ENCODE data around the gene ZNF14. TPM values are rescaled to one million over a fixed set of nuclear protein-coding genes. Genes with fewer than 3 reads are reported as not detected.

Gene ZNF14
- total and polyA plus RNA-seq, 10 of the 15 experiments (the other 5 are each of a cell fraction or from before 2014, with no cell fraction given), result 2.5 to 7.2 (median 4.6) TPM

DNA sequence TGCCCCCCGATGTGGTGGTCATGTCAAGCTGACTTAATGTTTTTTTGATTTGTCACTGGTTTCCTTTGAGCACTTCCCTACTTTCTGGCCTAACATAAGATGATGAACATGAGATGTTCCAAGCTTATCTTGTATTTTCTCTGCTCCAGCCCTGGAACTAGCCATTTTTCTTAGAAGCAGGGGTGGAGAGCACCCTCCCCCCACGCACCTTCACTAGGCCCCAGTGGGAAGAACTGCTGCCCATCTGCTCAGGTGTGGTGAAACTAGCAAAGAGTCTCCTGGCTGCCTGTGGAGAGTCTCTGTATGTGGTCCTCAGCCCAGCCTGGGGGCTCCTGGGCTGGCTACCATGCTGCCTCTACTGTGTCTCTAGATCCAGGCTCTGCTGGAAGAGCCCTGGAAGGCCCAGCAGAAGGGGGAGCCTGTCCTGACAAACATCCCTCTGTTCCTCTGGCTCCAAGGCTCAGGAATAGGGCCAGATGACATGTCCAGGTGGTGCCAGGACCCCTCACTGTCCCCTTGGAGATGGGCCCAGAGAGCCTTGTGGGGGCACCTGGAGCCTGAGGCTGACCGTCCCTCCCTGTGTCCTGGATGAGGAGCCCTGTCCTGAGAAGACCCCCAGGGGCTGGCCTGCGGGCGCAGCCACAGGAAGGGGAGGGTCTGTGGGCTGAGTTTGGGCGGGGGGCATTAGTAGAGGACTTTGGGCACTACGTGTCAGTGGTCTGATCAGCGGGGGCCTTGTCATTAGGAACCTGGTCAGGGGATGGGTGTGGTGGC, 4.8 kb upstream of the ZNF14 start:
- RAD21 ChIA-PET (ENCODE audit: unreplicated experiment), result no interaction called here
- TF ChIP-seq ZNF217 (IDR thresholded peaks at IDR 0.05), result no peak
- no peak for TF ChIP-seq TBL1XR1 (IDR thresholded peaks at IDR 0.05; ENCODE audit: low read depth, low read length)
- Histone ChIP-seq H3K4me3 (no peak overlapping the region), H3K9ac (ENCODE audit: control insufficient read depth, insufficient read depth, low read length) (no peak overlapping the region), H3K27me3 (replicated peaks in 1 of 2; ENCODE audit: control insufficient read depth in 2 of 2, insufficient read depth in 2 of 2, low read length in 1 of 2) (no peaks in the 10 kb centered on the region), H3K9me3 (replicated peaks; ENCODE audit: control insufficient read depth, insufficient read depth, low read length) (peaks cover 2% of the 10 kb centered on the region; the same call in 1 of the 3 replicates), H3K27ac (ENCODE audit: control insufficient read depth, insufficient read depth) (no peak overlapping the region), H3K4me1 (ENCODE audit: control insufficient read depth, insufficient read depth, low read length) (no peaks in the 10 kb centered on the region), H3K79me2 (ENCODE audit: control insufficient read depth, insufficient read depth, low read length) (peaks cover 2% of the 10 kb centered on the region), H3K36me3 (ENCODE audit: control insufficient read depth in 2 of 2, insufficient read depth in 2 of 2, low read length in 1 of 2) (no peaks in the 10 kb centered on the region), H4K20me1 (ENCODE audit: control insufficient read depth, insufficient read depth) (no peaks in the 10 kb centered on the region), H3K4me2 (ENCODE audit: control insufficient read depth, insufficient read depth) (no peak overlapping the region), H2AFZ (ENCODE audit: control insufficient read depth, low read depth, low read length) (no peak overlapping the region)
- intact Hi-C loops (cut with micrococcal nuclease; ENCODE audit: unreplicated experiment), result no loop called here
- FAIRE-seq (no peak), DNase-seq (ENCODE audit: low read depth, low spot score) (no peak), ATAC-seq (no peak)
- CTCF ChIA-PET, result no interaction called here
- SMC1A ChIA-PET (ENCODE audit: uncharacterized antibody, unreplicated experiment), result no interaction called here
- BruUV-seq (replicated peaks), result no TSS peak
- POLR2A ChIA-PET, result no interaction called here
- in situ Hi-C loops (cut with MboI), result no loop called here
- WGBS (ENCODE audit: insufficient coverage, insufficient replicate concordance, low lambda C conversion rate, missing lambda C conversion rate), result 35% methylated on average over 6 of the region's 8 CpGs

DNA sequence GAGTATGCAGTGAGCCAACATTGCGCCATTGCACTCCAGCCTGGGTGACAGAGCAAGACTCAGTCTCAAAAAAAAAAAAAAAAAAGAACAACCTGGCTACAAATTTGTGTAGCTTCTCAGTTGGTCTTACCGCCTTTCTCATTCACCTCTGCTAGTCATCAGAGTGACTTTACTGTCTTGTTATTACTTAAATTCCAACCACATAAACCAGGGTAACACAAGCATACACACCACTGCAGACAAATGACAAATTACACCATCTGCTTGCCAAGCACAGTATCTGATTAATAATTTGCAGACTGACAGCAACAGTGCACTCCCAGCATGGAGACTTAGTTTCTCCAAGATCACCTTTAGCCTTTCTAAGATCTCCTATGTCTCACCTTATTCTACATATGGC, 11.0 kb downstream of the ZNF14 start:
- intact Hi-C loops (cut with micrococcal nuclease; ENCODE audit: unreplicated experiment), result no loop called here
- CTCF ChIA-PET, result no interaction called here
- FAIRE-seq, result no peak
- TF ChIP-seq STAT1 (conservative IDR thresholded peaks at IDR 0.05) (no peak), RCOR1 (conservative IDR thresholded peaks at IDR 0.05; ENCODE audit: low read depth, low read length) (no peak), RFX5 (IDR thresholded peaks at IDR 0.05; ENCODE audit: low read depth, low read length) (no peak), CREM (IDR thresholded peaks at IDR 0.05; ENCODE audit: low read depth) (no peak), MTA3 (IDR thresholded peaks at IDR 0.05; ENCODE audit: borderline replicate concordance, low read length) (no peak)
- TF ChIP-seq, protein P1, sequence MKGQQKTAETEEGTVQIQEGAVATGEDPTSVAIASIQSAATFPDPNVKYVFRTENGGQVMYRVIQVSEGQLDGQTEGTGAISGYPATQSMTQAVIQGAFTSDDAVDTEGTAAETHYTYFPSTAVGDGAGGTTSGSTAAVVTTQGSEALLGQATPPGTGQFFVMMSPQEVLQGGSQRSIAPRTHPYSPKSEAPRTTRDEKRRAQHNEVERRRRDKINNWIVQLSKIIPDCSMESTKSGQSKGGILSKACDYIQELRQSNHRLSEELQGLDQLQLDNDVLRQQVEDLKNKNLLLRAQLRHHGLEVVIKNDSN (IDR thresholded peaks at IDR 0.05; ENCODE audit: borderline replicate concordance, extremely low read length, insufficient read depth, low read depth, low read length), result no peak
- TF ChIP-seq, protein P2, sequence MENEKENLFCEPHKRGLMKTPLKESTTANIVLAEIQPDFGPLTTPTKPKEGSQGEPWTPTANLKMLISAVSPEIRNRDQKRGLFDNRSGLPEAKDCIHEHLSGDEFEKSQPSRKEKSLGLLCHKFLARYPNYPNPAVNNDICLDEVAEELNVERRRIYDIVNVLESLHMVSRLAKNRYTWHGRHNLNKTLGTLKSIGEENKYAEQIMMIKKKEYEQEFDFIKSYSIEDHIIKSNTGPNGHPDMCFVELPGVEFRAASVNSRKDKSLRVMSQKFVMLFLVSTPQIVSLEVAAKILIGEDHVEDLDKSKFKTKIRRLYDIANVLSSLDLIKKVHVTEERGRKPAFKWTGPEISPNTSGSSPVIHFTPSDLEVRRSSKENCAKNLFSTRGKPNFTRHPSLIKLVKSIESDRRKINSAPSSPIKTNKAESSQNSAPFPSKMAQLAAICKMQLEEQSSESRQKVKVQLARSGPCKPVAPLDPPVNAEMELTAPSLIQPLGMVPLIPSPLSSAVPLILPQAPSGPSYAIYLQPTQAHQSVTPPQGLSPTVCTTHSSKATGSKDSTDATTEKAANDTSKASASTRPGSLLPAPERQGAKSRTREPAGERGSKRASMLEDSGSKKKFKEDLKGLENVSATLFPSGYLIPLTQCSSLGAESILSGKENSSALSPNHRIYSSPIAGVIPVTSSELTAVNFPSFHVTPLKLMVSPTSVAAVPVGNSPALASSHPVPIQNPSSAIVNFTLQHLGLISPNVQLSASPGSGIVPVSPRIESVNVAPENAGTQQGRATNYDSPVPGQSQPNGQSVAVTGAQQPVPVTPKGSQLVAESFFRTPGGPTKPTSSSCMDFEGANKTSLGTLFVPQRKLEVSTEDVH (IDR thresholded peaks at IDR 0.05; ENCODE audit: low read depth, partially characterized antibody), result no peak
- TF ChIP-seq, protein P3, sequence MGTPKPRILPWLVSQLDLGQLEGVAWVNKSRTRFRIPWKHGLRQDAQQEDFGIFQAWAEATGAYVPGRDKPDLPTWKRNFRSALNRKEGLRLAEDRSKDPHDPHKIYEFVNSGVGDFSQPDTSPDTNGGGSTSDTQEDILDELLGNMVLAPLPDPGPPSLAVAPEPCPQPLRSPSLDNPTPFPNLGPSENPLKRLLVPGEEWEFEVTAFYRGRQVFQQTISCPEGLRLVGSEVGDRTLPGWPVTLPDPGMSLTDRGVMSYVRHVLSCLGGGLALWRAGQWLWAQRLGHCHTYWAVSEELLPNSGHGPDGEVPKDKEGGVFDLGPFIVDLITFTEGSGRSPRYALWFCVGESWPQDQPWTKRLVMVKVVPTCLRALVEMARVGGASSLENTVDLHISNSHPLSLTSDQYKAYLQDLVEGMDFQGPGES (IDR thresholded peaks at IDR 0.05), result no peak

More for the DNA sequence above, 11.0 kb downstream of the ZNF14 start:
- no peaks in the 10 kb centered on the region for H3K36me3 ChIP-seq (ENCODE audit: control insufficient read depth in 2 of 2, insufficient read depth in 2 of 2, low read length in 1 of 2)
- H2AFZ ChIP-seq (ENCODE audit: control insufficient read depth, low read depth, low read length), result no peak overlapping the region
- H3K9ac ChIP-seq (ENCODE audit: control insufficient read depth, insufficient read depth, low read length), result no peak overlapping the region
- H3K27me3 ChIP-seq (replicated peaks in 1 of 2; ENCODE audit: control insufficient read depth in 2 of 2, insufficient read depth in 2 of 2, low read length in 1 of 2), result no peaks in the 10 kb centered on the region
- H3K79me2 ChIP-seq (ENCODE audit: control insufficient read depth, insufficient read depth, low read length), result no peaks in the 10 kb centered on the region
- H3K27ac ChIP-seq (ENCODE audit: control insufficient read depth, insufficient read depth), result no peak overlapping the region
- POLR2A ChIA-PET, result no interaction called here
- ATAC-seq (no peak), DNase-seq (ENCODE audit: low read depth, low spot score) (no peak)
- SMC1A ChIA-PET (ENCODE audit: uncharacterized antibody, unreplicated experiment), result no interaction called here
- H4K20me1 ChIP-seq (ENCODE audit: control insufficient read depth, insufficient read depth), result no peaks in the 10 kb centered on the region
- 100% methylated on average over 2 of the region's 2 CpGs for WGBS (ENCODE audit: insufficient coverage, insufficient replicate concordance, low lambda C conversion rate, missing lambda C conversion rate)
- no peak overlapping the region for H3K4me2 ChIP-seq (ENCODE audit: control insufficient read depth, insufficient read depth)
- no peak overlapping the region for H3K4me3 ChIP-seq
- peaks cover 12% of the 10 kb centered on the region; the same call in 2 of the 3 replicates for H3K9me3 ChIP-seq (replicated peaks; ENCODE audit: control insufficient read depth, insufficient read depth, low read length)
- no peaks in the 10 kb centered on the region for H3K4me1 ChIP-seq (ENCODE audit: control insufficient read depth, insufficient read depth, low read length)
- in situ Hi-C loops (cut with MboI), result no loop called here
- RAD21 ChIA-PET (ENCODE audit: unreplicated experiment), result no interaction called here
- no TSS peak for BruUV-seq (replicated peaks)

Data from GM12878 (cell line).